Activated CD8-positive, alpha-beta T cell treated with anti-CD3 and anti-CD28 coated beads for 36 hours (primary cell): ENCODE data around the gene PDSS2. TPM values are rescaled to one million over a fixed set of nuclear protein-coding genes. Genes with fewer than 3 reads are reported as not detected.
A peak's percentile ranks its signal among the peaks of the same experiment; 100 is the strongest.

Experiments used
- ATAC-seq: fragments of 200-7000 bp; cut with Tn5 transposase; one replicate; pipeline ENCODE4 v1.10.0; 2021; ENCODE audit warnings: mild to moderate bottlenecking, moderate library complexity
- CTCF ChIA-PET: fragments of 350-600 bp; sonication (Branson Sonifier 250); formaldehyde crosslinking; loops from one replicate; lab custom pipeline; 2021; ENCODE audit warnings: antibody characterized with exemption; lab: Charles Lee
- POLR2A ChIA-PET: fragments of 350-600 bp; sonication (Branson Sonifier 250); formaldehyde crosslinking; loops from one replicate; lab custom pipeline; 2021; ENCODE audit warnings: antibody characterized with exemption; lab: Charles Lee
- DNase-seq: peaks from one replicate; pipeline ENCODE4 v3.0.0-alpha.2; 2020
- H3K27ac Mint-ChIP-seq: one replicate; pipeline ENCODE4 v1.8.0; 2021; ENCODE audit warnings: mild to moderate bottlenecking, mixed read lengths
- H3K27me3 Mint-ChIP-seq: one replicate; pipeline ENCODE4 v1.8.0; 2021; ENCODE audit warnings: mixed read lengths
- H3K36me3 Mint-ChIP-seq: one replicate; pipeline ENCODE4 v1.8.0; 2021; ENCODE audit warnings: low read depth, mixed read lengths
- H3K4me1 Mint-ChIP-seq: one replicate; pipeline ENCODE4 v1.8.0; 2021; ENCODE audit warnings: low read depth, mixed read lengths
- H3K4me3 Mint-ChIP-seq: one replicate; pipeline ENCODE4 v1.8.0; 2021; ENCODE audit warnings: mild to moderate bottlenecking, moderate library complexity, mixed read lengths
- H3K9me3 Mint-ChIP-seq: one replicate; pipeline ENCODE4 v1.8.0; 2021; ENCODE audit warnings: mixed read lengths
- intact Hi-C: fragments of 100-400 bp; cut with micrococcal nuclease; formaldehyde crosslinking; loops from one replicate; pipeline ENCODE4 v1.10.0; 2022
- total RNA-seq, 2 experiments: library from RNA; stranded (reverse); gene quantifications; one replicate each; pipeline ENCODE4 v1.2.3, GENCODE V29; 2021
- TF ChIP-seq, protein P1 (sequence below): fragments of 200-600 bp; IDR thresholded peaks from one replicate; pipeline ENCODE4 v1.8.0; 2022; ENCODE audit warnings: antibody characterized with exemption, mild to moderate bottlenecking

Gene PDSS2
- total RNA-seq, 2 experiments from 2014 or later: 13.2 to 14.8 TPM

DNA sequence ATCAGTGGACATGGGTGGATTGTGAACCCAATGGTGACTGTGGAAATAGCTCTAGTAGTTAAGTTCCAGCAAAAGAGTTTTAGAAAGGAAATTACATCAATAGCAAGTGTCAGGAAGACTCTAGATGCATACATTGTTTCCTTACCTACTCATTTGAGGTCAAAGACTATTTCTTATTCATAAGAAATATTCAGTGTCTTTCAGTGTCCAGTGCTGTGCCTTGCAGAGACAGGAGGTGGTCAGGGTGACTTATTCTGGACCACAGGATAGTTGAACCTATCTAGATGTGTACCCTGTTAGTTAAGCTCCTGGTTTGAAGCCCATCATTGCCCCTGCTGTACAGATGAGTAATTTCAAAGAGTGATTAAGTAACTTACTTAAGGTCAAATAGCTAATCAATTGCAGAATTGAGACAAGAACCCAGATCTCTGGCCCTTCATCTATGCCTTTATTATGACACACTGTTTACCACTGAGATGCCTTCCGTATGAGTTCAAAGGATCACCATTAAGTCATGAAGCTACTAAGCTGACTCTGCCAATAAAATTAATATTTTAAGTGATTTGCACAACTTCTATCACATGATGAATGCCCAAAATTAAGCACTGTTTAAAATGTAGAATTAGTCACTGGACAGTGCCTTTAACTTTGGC lies 136.1 kb downstream of the PDSS2 start:
- Mint-ChIP-seq H3K27me3 (no peaks in the 10 kb centered on the region), H3K36me3 (peaks cover 2% of the 10 kb centered on the region), H3K4me3 (no peak overlapping the region), H3K4me1 (peaks cover 15% of the 10 kb centered on the region), H3K9me3 (no peaks in the 10 kb centered on the region), H3K27ac (no peak overlapping the region)
- no peak for ATAC-seq
- ChIA-PET POLR2A (no interaction called here), CTCF (interaction anchor here (0.6 kb wide), 1 partner anchor 207 kb away, joined by 3 read pairs; no protein-coding TSS in a partner anchor)
- TF ChIP-seq, protein P1, sequence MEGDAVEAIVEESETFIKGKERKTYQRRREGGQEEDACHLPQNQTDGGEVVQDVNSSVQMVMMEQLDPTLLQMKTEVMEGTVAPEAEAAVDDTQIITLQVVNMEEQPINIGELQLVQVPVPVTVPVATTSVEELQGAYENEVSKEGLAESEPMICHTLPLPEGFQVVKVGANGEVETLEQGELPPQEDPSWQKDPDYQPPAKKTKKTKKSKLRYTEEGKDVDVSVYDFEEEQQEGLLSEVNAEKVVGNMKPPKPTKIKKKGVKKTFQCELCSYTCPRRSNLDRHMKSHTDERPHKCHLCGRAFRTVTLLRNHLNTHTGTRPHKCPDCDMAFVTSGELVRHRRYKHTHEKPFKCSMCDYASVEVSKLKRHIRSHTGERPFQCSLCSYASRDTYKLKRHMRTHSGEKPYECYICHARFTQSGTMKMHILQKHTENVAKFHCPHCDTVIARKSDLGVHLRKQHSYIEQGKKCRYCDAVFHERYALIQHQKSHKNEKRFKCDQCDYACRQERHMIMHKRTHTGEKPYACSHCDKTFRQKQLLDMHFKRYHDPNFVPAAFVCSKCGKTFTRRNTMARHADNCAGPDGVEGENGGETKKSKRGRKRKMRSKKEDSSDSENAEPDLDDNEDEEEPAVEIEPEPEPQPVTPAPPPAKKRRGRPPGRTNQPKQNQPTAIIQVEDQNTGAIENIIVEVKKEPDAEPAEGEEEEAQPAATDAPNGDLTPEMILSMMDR: no peak
- intact Hi-C loops: loop anchor here (10.0 kb wide), 1 partner anchor 332 kb away; no protein-coding TSS in a partner anchor
- no peak for DNase-seq

GRCh38 chr6:107321793-107322192 lies 137.6 kb downstream of the PDSS2 start:
- Mint-ChIP-seq H3K4me1 (peaks cover 15% of the 10 kb centered on the region), H3K36me3 (peaks cover 2% of the 10 kb centered on the region), H3K27me3 (no peaks in the 10 kb centered on the region), H3K4me3 (no peak overlapping the region), H3K9me3 (no peaks in the 10 kb centered on the region), H3K27ac (peak overlapping the region; percentile 8)
- DNase-seq (no peak), ATAC-seq (peak; percentile 80)
- intact Hi-C loops: loop anchor here (10.0 kb wide), 1 partner anchor 333 kb away; no protein-coding TSS in a partner anchor
- TF ChIP-seq, protein P1: no peak
- POLR2A ChIA-PET: no interaction called here
- CTCF ChIA-PET: interaction anchor here (1.0 kb wide), 1 partner anchor 17 kb away, joined by 3 read pairs; no protein-coding TSS in a partner anchor

- no peaks in the 10 kb centered on the region for H3K9me3 Mint-ChIP-seq
- H3K27me3 Mint-ChIP-seq: no peaks in the 10 kb centered on the region
- H3K4me1 Mint-ChIP-seq: peaks cover 15% of the 10 kb centered on the region
- H3K4me3 Mint-ChIP-seq: no peak overlapping the region
- no peak for ATAC-seq
- intact Hi-C loops: loop anchor here (10.0 kb wide), 1 partner anchor 335 kb away; no protein-coding TSS in a partner anchor
- CTCF ChIA-PET: interaction anchor here (0.7 to 1.3 kb wide), 3 partner anchors 12 to 547 kb away, joined by 3 to 5 read pairs (median 4); no protein-coding TSS in a partner anchor
- no peak for DNase-seq
- POLR2A ChIA-PET: interaction anchor here (0.7 kb wide), 1 partner anchor 141 kb away, joined by 3 read pairs; no protein-coding TSS in a partner anchor
- TF ChIP-seq, protein P1: no peak
- no peak overlapping the region for H3K27ac Mint-ChIP-seq
- H3K36me3 Mint-ChIP-seq: no peaks in the 10 kb centered on the region
These were observed 139.3 kb downstream of the PDSS2 start for GRCh38 chr6:107319906-107320530.

GRCh38 chr6:107318100-107318736 lies 141.1 kb downstream of the PDSS2 start:
- no peak overlapping the region for H3K4me3 Mint-ChIP-seq
- H3K4me1 Mint-ChIP-seq: peaks cover 13% of the 10 kb centered on the region
- H3K36me3 Mint-ChIP-seq: no peaks in the 10 kb centered on the region
- intact Hi-C loops: no loop called here
- ChIA-PET POLR2A (no interaction called here), CTCF (interaction anchor here (0.6 to 3.5 kb wide), 32 partner anchors 9 to 1470 kb away, joined by 3 to 25 read pairs (median 4); partner anchors contain the start of gene PDSS2)
- peak; percentile 66 for DNase-seq
- peak; percentile 67 for ATAC-seq
- H3K9me3 Mint-ChIP-seq: no peaks in the 10 kb centered on the region
- TF ChIP-seq, protein P1: peak; percentile 65
- H3K27ac Mint-ChIP-seq: no peak overlapping the region
- H3K27me3 Mint-ChIP-seq: no peaks in the 10 kb centered on the region
